Midbrain (tissue), 1 donor: ENCODE results near the gene PROSER3.
"Not testable (repeated sequence)": the region's sequence is repeated elsewhere in the genome, so short reads cannot be mapped to it uniquely, and the experiment has no call there.

ENCODE experiments used
- DNase-seq: peaks from one replicate; lab custom pipeline; 2025; lab: John Stamatoyannopoulos, UW

The PROSER3 gene

GRCh38 chr19:35792312-35792711 lies 34.3 kb downstream of the PROSER3 start:
- DNase-seq, result no peak

DNA sequence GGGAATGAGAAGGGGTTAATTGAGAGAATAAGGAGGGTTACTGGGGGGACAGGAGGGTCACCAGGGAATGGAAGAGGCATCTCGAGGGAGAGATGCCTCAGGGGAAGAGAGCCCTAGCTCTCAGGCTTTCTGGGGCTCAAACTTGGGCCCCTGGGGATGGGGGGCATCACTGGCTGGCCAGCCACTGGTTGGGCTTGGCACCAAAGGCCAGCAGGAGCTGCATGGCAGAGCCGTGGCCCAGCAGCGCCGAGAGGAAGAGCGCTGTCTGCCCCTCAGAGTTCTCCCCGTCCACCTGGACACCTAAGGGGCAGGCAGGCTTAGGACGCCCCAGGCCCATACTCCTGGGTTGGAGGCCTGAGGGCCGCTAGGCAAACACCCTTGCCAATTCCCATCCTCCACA lies 34.9 kb downstream of the PROSER3 start:
- no peak for DNase-seq

DNA sequence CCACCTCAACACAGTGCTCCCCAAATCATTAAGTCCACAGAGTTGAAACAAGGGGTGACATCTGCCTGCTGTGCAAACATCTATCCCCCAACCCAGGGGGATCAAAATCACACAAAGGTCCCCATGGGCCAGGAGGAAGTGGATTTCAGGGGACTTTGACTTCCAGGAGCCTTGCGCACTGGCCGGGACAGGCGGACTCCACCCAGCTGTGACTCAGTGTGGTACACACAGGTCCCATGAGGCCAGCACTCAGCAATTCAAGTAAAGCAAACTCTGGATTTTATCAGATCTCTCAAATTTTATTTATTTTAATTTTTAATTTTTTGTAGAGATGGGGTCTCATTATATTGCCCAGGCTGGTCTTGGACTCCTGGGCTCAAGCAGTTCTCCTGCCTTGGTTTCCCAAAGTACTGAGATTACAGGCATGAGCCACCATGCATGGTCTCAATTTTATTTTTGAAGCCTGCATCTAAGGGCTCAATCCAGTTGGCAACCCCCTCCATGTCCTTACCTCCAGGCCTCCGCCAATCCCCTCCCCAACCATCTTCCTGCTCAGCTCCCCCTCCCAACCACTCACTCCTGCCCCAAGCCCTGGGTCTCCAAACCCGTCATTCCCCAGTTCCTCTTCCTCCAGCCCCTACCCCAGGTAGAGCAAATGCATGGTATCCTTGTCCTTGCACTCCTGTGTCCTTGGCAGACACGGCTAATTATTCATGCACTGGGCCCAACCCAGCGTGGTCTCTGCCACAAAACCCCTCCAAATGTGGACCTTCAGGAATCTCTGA lies 35.6 kb downstream of the PROSER3 start:
- DNase-seq, result no peak

GRCh38 chr19:35795564-35795963 lies 37.6 kb downstream of the PROSER3 start:
- DNase-seq, result not testable (repeated sequence)

DNA sequence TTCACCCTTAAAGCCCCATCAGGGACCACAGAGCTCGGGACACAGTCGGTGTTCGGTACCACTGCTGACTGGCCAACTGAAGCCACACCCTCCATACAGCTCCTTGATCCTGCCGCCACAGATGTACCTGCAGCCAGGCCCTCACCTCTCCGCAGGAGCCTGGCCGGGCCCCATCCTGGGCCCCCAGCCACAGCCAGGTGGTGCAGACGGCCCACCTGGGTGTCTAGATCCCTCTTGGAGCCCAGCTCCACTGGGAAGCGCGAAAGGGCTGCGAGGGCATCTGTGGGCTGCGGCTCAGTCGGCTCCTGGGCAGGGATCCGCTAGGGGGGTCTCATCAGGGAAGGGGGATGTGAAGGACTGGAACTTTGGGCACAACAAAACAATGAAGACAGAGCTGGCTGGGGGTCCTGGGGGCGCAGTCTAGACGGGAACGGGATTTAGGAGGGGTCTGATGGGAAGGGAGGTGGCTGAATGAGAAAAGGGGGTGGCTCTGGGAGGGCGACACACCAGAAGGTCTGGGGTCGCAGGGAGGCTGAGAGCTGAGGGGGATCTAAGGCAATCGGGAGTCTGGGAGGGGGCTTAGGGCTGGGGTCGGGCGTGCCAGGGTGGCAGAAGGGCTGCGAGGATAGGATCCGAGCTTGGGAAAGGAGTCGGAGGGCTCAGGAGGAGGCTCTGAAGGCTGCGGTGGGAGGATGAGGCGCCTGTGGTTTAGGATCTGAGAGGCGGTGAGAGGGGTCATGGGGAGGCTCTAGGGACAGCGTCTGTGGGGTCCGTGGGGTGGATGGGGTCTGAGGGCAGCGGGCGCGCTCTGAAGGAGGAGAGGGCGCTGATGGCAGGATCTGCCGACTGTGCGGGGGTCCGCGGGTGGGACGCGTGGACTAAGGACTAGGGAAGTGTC lies 38.9 kb downstream of the PROSER3 start:
- DNase-seq, result no peak

DNA sequence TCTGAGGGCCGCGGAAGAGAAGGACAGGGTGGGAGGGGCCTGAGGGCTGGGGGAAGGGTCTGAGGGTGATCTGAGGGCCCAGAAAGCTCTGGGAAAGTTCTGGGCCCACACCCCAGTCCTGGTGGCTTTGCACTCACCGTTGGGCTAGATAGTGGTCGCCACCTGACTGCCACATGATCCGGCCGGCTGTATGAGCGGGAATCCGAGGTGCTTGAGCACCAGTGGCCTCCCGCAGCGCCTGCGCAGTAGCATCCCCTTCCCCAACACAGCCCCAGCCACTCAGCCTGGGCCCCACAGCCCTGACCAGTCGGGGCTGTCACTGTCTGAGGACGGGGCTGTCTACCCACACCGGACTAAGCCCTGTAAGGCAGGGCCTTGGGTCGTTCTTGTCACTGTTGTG lies 39.7 kb downstream of the PROSER3 start:
- DNase-seq, result peak; percentile 23

- no peak for DNase-seq
These were observed 43.9 kb downstream of the PROSER3 start for GRCh38 chr19:35801828-35802227.

DNA sequence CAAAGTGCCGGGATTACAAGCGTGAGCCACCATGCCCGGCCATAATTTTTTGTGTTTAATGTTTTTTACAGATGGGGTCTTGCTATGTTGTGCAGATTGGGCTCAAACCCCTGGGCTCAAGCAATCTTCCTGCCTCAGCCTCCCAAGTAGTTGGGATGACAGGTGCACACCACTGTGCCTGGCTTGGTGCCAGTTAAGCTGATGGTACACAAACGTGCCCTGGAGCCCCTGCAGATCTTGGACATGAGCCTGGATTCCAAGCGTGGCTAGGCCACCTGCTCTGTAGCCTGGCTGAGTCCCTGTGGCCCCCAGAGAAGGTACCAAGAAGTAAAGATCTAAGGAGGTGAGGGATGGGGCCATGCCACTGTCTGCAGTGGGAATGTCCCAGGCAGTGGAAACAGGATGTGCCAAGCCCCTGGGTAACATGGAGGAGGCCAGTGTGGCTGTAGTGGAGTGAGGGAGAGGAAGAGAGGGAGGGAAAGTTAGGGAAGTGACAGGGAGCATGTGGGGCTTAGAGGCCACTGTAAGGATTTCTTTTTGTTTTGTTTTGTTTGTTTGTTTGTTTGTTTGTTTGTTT lies 47.6 kb downstream of the PROSER3 start:
- DNase-seq, result no peak

DNA sequence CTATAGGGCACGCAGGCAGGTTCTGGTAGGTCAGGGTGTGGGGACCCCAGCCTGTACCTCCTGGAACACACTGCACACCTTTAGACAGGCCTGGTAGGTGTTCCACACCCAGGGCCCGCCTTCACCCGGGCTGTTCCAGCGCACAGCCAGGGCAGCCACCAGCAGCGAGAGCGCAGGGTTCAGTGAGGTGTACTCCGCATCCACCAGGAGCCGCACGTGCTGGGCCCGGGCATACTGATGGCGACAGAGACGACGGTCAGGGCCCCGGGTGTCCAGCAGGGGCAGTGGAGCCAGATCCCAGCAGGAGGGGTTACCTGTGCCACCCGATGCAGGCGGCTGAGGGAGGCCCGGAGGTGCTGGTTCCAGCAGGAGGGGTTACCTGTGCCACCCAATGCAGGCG lies 48.6 kb downstream of the PROSER3 start:
- no peak for DNase-seq

- no peak for DNase-seq
These were observed 49.7 kb downstream of the PROSER3 start for GRCh38 chr19:35807633-35808032.

DNA sequence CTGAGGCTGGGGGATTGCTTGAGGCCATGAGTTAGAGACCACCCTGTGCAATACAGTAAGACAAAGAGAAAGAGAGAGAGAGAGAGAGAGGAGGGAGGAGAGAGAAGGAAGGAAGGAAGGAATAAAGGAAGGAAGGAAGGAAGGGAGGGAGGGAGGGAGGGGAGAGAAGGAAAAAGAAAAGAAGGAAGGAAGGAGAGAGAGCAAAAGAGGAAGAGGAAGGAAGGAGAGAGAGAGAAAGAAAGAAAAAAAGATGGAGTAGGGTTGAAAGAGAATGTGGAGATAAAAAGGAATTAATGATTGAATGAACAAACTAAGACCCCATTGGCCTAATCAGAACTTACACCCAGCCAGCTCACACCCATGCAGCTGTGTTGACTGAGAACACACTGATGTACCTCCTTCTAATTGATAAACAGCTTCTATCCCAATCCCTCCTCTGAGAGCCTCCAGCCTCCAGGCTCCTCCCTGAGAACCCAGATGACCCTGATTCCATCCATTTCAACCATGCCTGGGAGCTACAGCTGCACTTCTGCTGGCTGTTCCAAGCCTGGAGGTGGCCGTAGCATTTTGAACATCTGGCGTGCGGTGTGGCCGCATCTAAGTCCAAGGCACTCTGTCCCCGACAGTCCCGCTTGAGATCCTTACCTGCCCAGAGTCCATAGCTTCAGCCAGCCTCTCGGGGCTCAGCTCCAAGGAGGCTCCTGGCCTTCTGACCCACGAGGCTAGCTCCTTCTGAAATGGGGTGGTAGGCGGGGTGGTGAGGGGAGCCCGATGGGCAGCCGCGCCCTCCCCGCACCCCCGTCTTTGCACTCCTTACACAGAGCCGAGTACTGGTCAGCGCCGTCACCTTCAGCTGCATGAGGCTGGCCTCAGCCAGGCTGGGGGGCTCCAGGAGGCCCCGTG lies 53.6 kb downstream of the PROSER3 start:
- DNase-seq, result no peak

- no peak for DNase-seq
These were observed 54.5 kb downstream of the PROSER3 start, which contains the start of gene PRODH2 for GRCh38 chr19:35812220-35813042. TSS of gene PRODH2 (minus strand) at chr19:35812845. CDS start at chr19:35812805, 40 bp downstream.

- DNase-seq, result no peak
These were observed 55.3 kb downstream of the PROSER3 start for GRCh38 chr19:35813043-35813890.

DNA sequence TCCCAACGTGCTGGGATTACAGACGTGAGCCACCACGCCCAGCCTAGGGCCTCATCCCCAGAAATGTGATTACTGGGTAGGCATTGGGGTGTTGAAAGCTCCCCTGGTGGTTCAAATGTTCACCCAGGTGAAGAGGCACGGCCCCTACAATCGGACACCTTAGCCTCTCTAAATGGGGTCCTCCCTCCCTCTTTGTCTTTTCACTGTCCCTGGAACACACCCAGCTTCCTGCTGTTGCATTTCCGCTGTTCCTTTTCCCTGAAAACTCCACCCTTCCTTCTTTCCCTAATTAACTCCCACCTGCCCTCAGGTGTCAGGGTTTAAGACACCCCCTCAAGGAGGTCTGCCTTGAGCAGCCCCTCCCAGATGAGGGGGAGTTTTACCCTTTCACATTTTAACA lies 58.3 kb downstream of the PROSER3 start:
- DNase-seq, result no peak

- DNase-seq, result no peak
These were observed 58.9 kb downstream of the PROSER3 start for GRCh38 chr19:35816846-35817245.

DNA sequence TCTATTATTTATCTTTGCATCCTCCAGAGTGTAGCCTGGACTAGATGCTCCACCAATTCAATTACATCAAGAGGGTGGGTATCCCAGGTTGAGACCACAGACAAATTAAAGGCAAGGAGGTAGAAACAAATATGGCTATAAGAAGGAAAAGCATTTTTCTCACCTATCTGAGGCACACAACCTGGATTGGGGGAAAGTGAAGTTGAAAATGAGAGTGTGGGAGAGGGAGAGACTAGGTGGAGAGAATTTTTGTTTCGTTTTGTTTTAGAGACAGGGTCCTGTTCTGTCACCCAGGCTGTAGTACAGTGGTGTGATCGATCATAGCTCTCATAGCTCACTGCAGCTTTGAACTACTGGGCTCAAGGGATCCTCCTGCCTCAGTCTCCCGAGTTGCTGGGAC lies 60.5 kb downstream of the PROSER3 start:
- DNase-seq, result no peak
